D721Med (cell line): ENCODE measurements around the gene ARPIN.

Experiments
- DNase-seq: peaks from one replicate; pipeline ENCODE4 v3.0.0; 2011; ENCODE audit warnings: low spot score; ENCODE audit not compliant: insufficient read length
- FAIRE-seq: peaks from 2 replicates; lab custom pipeline; 2011; peaks lifted over from hg19 to GRCh38; lab: Jason Lieb, UNC
- CTCF ChIP-seq: IDR thresholded peaks from 2 replicates; pipeline ENCODE4 v1.5.1; 2012; ENCODE audit warnings: mild to moderate bottlenecking, control low read depth; ENCODE audit not compliant: insufficient read depth; ENCODE audit errors: missing control alignments

Gene ARPIN

GRCh38 chr15:89899295-89899945 lies 13.3 kb downstream of the ARPIN start:
- TF ChIP-seq CTCF, result no peak
- DNase-seq, result no peak
- no peak for FAIRE-seq

GRCh38 chr15:89898614-89899294 lies 14.0 kb downstream of the ARPIN start:
- FAIRE-seq, result no peak
- no peak for DNase-seq

GRCh38 chr15:89898146-89898545 lies 14.6 kb downstream of the ARPIN start:
- FAIRE-seq, result no peak

More at GRCh38 chr15:89898614-89899294, 14.0 kb downstream of the ARPIN start:
- TF ChIP-seq CTCF, result peak; percentile 16

GRCh38 chr15:89893696-89894447 lies 18.9 kb downstream of the ARPIN start, which contains the start of gene AP3S2:
AP3S2 (minus strand) TSS chr15:89893994; CDS start chr15:89893949, 45 bp downstream.
- no peak for FAIRE-seq
- DNase-seq, result peak; percentile 54

More at GRCh38 chr15:89898146-89898545, 14.6 kb downstream of the ARPIN start:
- DNase-seq, result no peak
- no peak for TF ChIP-seq CTCF

GRCh38 chr15:89893027-89893426 lies 19.7 kb downstream of the ARPIN start:
- DNase-seq, result no peak
- no peak for TF ChIP-seq CTCF
- FAIRE-seq, result no peak

More at GRCh38 chr15:89893696-89894447, 18.9 kb downstream of the ARPIN start, which contains the start of gene AP3S2:
- TF ChIP-seq CTCF, result no peak

- FAIRE-seq, result no peak
- no peak for DNase-seq
- peak; percentile 29 for TF ChIP-seq CTCF
Observed at GRCh38 chr15:89888214-89888804, 24.4 kb downstream of the ARPIN start.
